ENCODE measurements around the gene KCNE3.
A peak's percentile ranks its signal among the peaks of the same experiment; 100 is the strongest.

KCNE3 gene

DNA sequence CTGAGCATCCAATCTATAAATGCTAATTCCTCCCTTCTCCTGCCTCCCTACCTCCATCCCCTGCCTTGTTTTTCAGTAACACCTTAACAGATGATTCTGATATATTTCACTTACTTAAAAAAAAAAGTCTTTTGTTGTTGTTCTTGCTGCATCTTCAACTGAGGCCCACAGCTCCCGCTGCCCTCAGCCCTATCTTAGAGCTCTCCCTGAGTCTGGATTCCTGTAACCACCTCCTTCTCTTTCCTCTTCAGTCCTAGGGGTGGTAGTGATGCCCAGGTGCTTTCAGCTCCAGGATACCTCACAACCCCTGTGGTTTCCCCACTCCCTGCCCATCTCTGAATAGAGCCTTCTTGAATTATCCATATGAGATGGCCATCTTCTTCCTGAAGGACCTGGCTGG is 3.7 kb upstream of the KCNE3 start:
- 100% methylated on average over 1 of the region's 1 CpG; no CpG with 5 or more reads in 1 of the 2 experiments for WGBS, 2 experiments (ENCODE audit: insufficient coverage in 2 of 2)
- Histone ChIP-seq H3K4me3 (ENCODE audit: extremely low read depth, insufficient read depth, low read length, poor library complexity, severe bottlenecking) (no peak overlapping the region), H3K36me3 (ENCODE audit: control insufficient read depth, insufficient read depth, low read length) (no peaks in the 10 kb centered on the region), H3K27ac (ENCODE audit: low read depth, low read length, severe bottlenecking) (no peak overlapping the region), H3K9me3 (ENCODE audit: control insufficient read depth, low read length) (no peaks in the 10 kb centered on the region), H3K4me1 (ENCODE audit: control insufficient read depth, insufficient read depth, low read length, poor library complexity, severe bottlenecking) (peaks cover 8% of the 10 kb centered on the region)

DNA sequence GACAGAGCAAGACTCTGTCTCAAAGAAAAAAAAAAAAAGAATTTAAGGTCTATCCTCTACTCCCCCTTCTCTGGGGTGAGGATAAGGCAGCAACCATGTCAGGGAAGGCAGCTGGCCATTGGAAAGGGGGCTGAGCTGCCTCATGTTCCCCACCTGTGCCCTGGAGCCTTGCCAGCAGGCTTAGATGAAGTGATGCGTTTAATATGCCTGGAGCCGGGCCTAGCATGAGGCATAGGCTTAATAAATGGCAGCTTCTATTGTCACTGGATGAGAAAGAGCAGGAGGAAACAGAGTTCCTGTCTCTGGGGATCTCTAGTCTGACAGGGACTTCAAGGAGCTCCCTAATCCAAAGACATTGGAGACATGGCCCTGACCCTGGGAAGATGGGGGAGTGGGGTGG is 3.2 kb upstream of the KCNE3 start:
- no peak overlapping the region for H3K4me3 ChIP-seq (ENCODE audit: extremely low read depth, insufficient read depth, low read length, poor library complexity, severe bottlenecking)
- WGBS, 2 experiments (ENCODE audit: insufficient coverage in 2 of 2): 78 to 89% methylated on average over 2 of the region's 2 CpGs

DNA sequence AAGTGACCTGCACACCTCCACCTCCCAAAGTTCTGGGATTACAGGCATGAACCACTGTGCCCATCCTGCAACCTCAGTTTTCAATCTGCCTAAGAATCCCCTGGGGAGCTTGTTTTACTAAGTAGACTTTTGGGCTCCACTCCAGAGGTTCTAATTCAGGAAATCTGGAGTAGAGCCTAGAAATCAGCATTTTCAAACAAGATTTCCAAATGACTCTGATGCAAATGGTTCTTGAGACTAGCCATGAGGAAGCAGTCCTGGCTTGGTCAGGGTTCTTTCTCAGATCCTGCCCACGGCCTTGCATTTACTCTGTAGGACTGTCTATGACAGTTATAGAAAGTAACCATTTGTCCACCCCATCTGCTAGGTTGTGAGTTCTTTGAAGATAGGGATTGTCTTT is 1.6 kb upstream of the KCNE3 start:
- WGBS, 2 experiments (ENCODE audit: insufficient coverage in 2 of 2): 100% methylated on average over 1 of the region's 1 CpG; no CpG with 5 or more reads in 1 of the 2 experiments

More for the DNA sequence above, 3.2 kb upstream of the KCNE3 start:
- Histone ChIP-seq H3K36me3 (ENCODE audit: control insufficient read depth, insufficient read depth, low read length) (no peaks in the 10 kb centered on the region), H3K4me1 (ENCODE audit: control insufficient read depth, insufficient read depth, low read length, poor library complexity, severe bottlenecking) (peaks cover 8% of the 10 kb centered on the region), H3K9me3 (ENCODE audit: control insufficient read depth, low read length) (no peaks in the 10 kb centered on the region), H3K27ac (ENCODE audit: low read depth, low read length, severe bottlenecking) (no peak overlapping the region)

DNA sequence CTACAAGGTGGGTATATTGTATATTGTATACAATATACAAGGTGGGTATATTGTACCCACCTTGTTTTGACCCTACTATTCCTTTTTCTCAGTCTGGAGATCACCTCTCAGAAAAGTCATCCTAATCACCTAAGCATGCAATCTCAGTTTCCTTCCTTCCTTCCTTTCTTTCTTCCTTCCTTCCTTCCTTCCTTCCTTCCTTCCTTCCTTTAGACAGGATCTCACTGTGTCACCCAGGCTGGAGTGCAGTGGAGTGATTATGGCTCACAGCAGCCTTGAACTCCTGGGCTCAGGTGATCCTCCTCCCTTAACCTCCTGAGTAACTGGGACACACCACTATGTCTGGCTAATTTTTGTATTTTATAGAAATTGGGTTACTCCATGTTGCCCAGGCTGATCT is 1.2 kb upstream of the KCNE3 start:
- Histone ChIP-seq H3K9me3 (ENCODE audit: control insufficient read depth, low read length) (no peaks in the 10 kb centered on the region), H3K36me3 (ENCODE audit: control insufficient read depth, insufficient read depth, low read length) (peaks cover 5% of the 10 kb centered on the region), H3K4me3 (ENCODE audit: extremely low read depth, insufficient read depth, low read length, poor library complexity, severe bottlenecking) (no peak overlapping the region), H3K4me1 (ENCODE audit: control insufficient read depth, insufficient read depth, low read length, poor library complexity, severe bottlenecking) (peaks cover 8% of the 10 kb centered on the region), H3K27ac (ENCODE audit: low read depth, low read length, severe bottlenecking) (no peak overlapping the region)

More for the DNA sequence above, 1.6 kb upstream of the KCNE3 start:
- H3K4me1 ChIP-seq (ENCODE audit: control insufficient read depth, insufficient read depth, low read length, poor library complexity, severe bottlenecking): peaks cover 8% of the 10 kb centered on the region
- H3K9me3 ChIP-seq (ENCODE audit: control insufficient read depth, low read length): no peaks in the 10 kb centered on the region
- peaks cover 2% of the 10 kb centered on the region for H3K36me3 ChIP-seq (ENCODE audit: control insufficient read depth, insufficient read depth, low read length)
- no peak overlapping the region for H3K4me3 ChIP-seq (ENCODE audit: extremely low read depth, insufficient read depth, low read length, poor library complexity, severe bottlenecking)
- H3K27ac ChIP-seq (ENCODE audit: low read depth, low read length, severe bottlenecking): no peak overlapping the region

DNA sequence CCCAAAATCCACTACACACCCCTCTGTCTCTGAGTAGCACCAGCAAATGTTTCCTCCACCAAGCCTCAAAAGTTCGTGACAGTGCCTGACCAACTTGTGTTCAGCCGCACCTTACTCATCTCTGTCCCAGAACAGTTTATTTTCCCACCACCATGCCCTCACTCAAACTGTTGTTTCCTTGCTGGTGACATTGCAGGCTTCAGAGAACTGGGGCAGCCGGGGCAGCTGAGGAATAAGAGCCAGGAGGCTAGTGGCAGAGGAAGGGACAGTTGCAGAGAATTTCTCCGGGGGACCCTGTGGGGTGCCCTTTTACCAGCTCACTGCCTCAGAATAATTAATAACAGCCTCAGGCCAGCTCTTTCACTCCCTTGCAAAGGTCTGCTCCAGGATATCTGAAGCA is 709 bp upstream of the KCNE3 start:
- 65 to 75% methylated on average over 2 to 3 of the region's 4 CpGs for WGBS, 2 experiments (ENCODE audit: insufficient coverage in 2 of 2)
- H3K36me3 ChIP-seq (ENCODE audit: control insufficient read depth, insufficient read depth, low read length): peaks cover 5% of the 10 kb centered on the region
- H3K4me1 ChIP-seq (ENCODE audit: control insufficient read depth, insufficient read depth, low read length, poor library complexity, severe bottlenecking): peaks cover 8% of the 10 kb centered on the region
- H3K4me3 ChIP-seq (ENCODE audit: extremely low read depth, insufficient read depth, low read length, poor library complexity, severe bottlenecking): peak overlapping the region; percentile 39
- no peaks in the 10 kb centered on the region for H3K9me3 ChIP-seq (ENCODE audit: control insufficient read depth, low read length)
- no peak overlapping the region for H3K27ac ChIP-seq (ENCODE audit: low read depth, low read length, severe bottlenecking)

DNA sequence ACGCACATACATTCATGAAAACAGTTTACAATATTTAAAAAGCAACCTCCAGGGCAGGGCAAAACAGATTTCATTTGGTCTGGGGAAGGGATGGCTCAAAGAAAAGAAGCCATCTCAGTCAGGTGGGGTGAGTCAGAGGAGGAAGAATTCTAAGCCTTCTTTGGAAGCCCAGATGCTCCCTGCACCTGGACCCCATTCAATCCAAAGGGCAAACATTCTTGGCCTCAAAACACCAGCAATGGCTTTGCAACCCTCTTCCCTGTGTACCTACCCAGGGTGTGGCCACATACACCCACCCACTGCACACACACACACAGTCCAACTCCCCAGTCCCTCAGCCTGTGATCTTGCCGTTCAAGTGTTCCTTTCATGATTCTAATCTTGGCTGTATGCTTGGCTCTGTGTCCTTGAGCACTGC is 2.0 kb downstream of the KCNE3 start:
- no peak overlapping the region for H3K4me3 ChIP-seq (ENCODE audit: extremely low read depth, insufficient read depth, low read length, poor library complexity, severe bottlenecking)
- 80 to 100% methylated on average over 1 to 2 of the region's 2 CpGs for WGBS, 2 experiments (ENCODE audit: insufficient coverage in 2 of 2)

DNA sequence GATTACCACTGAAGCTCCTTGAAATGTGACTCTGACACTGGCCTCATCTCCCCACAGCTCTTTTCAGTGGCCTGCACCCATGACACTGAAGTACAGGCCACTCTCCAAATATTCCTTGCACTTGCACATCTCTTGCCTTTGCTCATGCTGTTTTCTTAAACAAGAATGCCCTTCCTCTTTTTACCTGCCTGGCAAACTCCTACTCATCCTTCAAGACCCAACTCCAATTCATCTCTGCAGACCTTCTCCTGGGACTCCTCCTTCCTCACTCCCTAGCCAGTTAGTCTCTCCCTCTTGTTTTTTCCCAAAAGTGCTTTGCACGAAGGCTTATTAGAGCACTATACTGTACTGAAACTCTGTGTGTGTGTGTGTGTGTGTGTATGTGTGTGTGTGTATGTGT is 2.6 kb downstream of the KCNE3 start:
- no CpG with 5 or more reads among the region's 1 CpG for WGBS, 2 experiments (ENCODE audit: insufficient coverage in 2 of 2)
- H3K27ac ChIP-seq (ENCODE audit: low read depth, low read length, severe bottlenecking): no peak overlapping the region
- peaks cover 5% of the 10 kb centered on the region for H3K36me3 ChIP-seq (ENCODE audit: control insufficient read depth, insufficient read depth, low read length)
- H3K4me1 ChIP-seq (ENCODE audit: control insufficient read depth, insufficient read depth, low read length, poor library complexity, severe bottlenecking): peaks cover 16% of the 10 kb centered on the region
- H3K4me3 ChIP-seq (ENCODE audit: extremely low read depth, insufficient read depth, low read length, poor library complexity, severe bottlenecking): no peak overlapping the region
- H3K9me3 ChIP-seq (ENCODE audit: control insufficient read depth, low read length): no peaks in the 10 kb centered on the region

More for the DNA sequence above, 2.0 kb downstream of the KCNE3 start:
- Histone ChIP-seq H3K4me1 (ENCODE audit: control insufficient read depth, insufficient read depth, low read length, poor library complexity, severe bottlenecking) (peaks cover 16% of the 10 kb centered on the region), H3K36me3 (ENCODE audit: control insufficient read depth, insufficient read depth, low read length) (peaks cover 5% of the 10 kb centered on the region), H3K27ac (ENCODE audit: low read depth, low read length, severe bottlenecking) (no peak overlapping the region), H3K9me3 (ENCODE audit: control insufficient read depth, low read length) (no peaks in the 10 kb centered on the region)

DNA sequence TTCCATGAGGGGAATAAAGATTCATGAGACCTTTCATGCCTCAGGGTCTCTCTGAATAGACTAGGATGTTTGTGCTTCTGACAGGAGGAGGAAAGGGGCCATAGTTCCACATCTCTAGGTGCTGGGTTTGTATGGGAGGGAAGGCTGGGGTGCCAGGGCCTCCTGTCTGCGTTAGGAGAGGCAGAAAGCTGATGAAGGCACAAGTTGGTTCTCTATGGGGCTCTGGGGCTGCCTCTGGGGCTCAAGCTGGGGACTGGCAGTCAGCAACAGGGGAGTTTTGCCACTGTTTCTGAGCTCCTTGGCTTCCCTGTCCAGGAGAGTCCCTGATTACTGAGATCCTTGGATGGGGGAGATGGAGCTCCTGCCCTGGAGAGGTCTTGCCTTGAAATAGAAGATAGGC is 4.1 kb downstream of the KCNE3 start:
- 100% methylated on average over 1 of the region's 1 CpG for WGBS, 2 experiments (ENCODE audit: insufficient coverage in 2 of 2)
- Histone ChIP-seq H3K4me1 (ENCODE audit: control insufficient read depth, insufficient read depth, low read length, poor library complexity, severe bottlenecking) (peaks cover 17% of the 10 kb centered on the region), H3K36me3 (ENCODE audit: control insufficient read depth, insufficient read depth, low read length) (peaks cover 5% of the 10 kb centered on the region), H3K4me3 (ENCODE audit: extremely low read depth, insufficient read depth, low read length, poor library complexity, severe bottlenecking) (no peak overlapping the region), H3K27ac (ENCODE audit: low read depth, low read length, severe bottlenecking) (no peak overlapping the region), H3K9me3 (ENCODE audit: control insufficient read depth, low read length) (no peaks in the 10 kb centered on the region)

DNA sequence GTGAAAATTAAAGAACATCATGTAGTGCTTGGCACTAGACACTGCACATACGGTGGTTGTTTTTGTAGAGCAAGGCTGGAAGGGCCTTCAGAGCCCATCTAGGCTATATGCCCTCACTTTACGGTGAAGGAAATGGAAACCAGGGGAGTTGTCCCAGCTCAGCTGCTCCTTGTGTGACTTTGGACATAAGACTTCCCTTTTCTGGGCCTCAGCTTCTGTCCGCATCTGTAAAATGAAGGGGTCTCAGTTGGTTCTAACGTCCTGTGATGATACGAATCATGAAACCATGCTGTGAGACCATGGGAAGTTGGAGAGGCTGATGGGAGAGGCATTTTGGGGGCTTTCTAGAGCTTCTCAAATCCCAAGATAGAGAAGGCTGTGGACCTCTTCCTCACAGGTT is 4.7 kb downstream of the KCNE3 start:
- peaks cover 5% of the 10 kb centered on the region for H3K36me3 ChIP-seq (ENCODE audit: control insufficient read depth, insufficient read depth, low read length)
- no peak overlapping the region for H3K27ac ChIP-seq (ENCODE audit: low read depth, low read length, severe bottlenecking)
- H3K4me1 ChIP-seq (ENCODE audit: control insufficient read depth, insufficient read depth, low read length, poor library complexity, severe bottlenecking): peaks cover 11% of the 10 kb centered on the region
- H3K4me3 ChIP-seq (ENCODE audit: extremely low read depth, insufficient read depth, low read length, poor library complexity, severe bottlenecking): no peak overlapping the region
- no peaks in the 10 kb centered on the region for H3K9me3 ChIP-seq (ENCODE audit: control insufficient read depth, low read length)
- WGBS, 2 experiments (ENCODE audit: insufficient coverage in 2 of 2): 95 to 100% methylated on average over 4 to 5 of the region's 5 CpGs

DNA sequence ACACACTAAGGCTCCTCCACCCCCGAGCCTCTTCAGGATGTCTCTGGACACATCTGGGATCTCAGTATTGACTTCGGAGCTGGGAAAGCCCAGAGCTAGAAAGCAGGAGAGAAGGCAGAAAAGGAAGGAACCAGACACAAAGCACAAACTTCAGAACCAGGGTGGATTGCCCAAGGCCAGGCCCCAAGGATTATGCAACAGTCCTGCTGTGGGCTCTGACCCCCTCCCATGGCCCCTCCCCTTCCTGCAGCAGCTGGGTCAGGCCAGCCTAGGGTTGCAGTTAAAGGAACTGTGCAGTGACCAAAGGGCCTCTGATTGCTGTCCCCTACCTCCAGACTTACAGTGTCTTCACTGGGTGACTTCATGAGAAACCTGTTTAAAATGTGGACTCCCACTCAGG is 5.3 kb downstream of the KCNE3 start:
- H3K9me3 ChIP-seq (ENCODE audit: control insufficient read depth, low read length): no peaks in the 10 kb centered on the region
- H3K4me3 ChIP-seq (ENCODE audit: extremely low read depth, insufficient read depth, low read length, poor library complexity, severe bottlenecking): no peak overlapping the region
- WGBS, 2 experiments (ENCODE audit: insufficient coverage in 2 of 2): 90 to 100% methylated on average over 1 to 2 of the region's 2 CpGs
- H3K36me3 ChIP-seq (ENCODE audit: control insufficient read depth, insufficient read depth, low read length): peaks cover 5% of the 10 kb centered on the region
- peak overlapping the region; percentile 81 for H3K27ac ChIP-seq (ENCODE audit: low read depth, low read length, severe bottlenecking)
- peaks cover 11% of the 10 kb centered on the region for H3K4me1 ChIP-seq (ENCODE audit: control insufficient read depth, insufficient read depth, low read length, poor library complexity, severe bottlenecking)

DNA sequence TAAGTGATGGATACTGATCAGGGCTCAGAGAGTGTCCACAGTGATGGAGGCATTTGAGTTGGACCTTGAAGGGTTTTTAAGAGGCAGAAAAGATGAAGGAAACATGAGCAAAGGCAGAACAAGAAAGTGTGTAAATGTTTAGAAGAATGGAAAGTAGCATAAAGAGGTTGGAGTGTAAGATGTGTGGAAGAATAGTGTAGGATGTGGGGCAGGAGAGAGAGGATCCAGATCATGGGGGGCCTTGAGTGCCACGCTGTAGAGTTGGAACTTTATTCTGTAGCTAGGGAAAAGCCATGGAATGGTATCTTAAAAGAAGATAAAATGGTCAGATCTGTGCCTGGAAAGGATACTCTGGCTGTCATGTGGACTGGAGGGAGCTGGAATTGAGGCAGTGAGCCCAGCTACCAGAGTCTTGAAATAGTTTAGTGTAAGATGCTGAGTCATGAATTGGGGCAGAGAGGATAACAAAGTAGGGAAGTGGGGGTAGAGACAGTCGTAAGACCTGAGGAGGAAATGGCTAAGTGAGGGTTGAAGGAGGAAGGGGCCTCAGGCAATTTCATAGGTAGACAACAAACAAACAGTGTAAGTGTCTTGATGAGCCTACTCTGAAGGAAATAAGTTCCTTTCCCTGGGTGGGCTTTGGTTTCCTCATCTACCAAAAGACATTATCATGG is 6.7 kb downstream of the KCNE3 start:
- no peak overlapping the region for H3K4me3 ChIP-seq (ENCODE audit: extremely low read depth, insufficient read depth, low read length, poor library complexity, severe bottlenecking)
- peak overlapping the region; percentile 58 for H3K27ac ChIP-seq (ENCODE audit: low read depth, low read length, severe bottlenecking)
- H3K4me1 ChIP-seq (ENCODE audit: control insufficient read depth, insufficient read depth, low read length, poor library complexity, severe bottlenecking): peaks cover 11% of the 10 kb centered on the region
- WGBS, 2 experiments (ENCODE audit: insufficient coverage in 2 of 2): 74 to 87% methylated on average over 2 of the region's 2 CpGs
- no peaks in the 10 kb centered on the region for H3K9me3 ChIP-seq (ENCODE audit: control insufficient read depth, low read length)
- peaks cover 5% of the 10 kb centered on the region for H3K36me3 ChIP-seq (ENCODE audit: control insufficient read depth, insufficient read depth, low read length)

All from mesodermal cell (in vitro differentiated cells).